NT2/D1 (cell line): Measurements from ENCODE around the gene YIPF6.

Experiments used
- YY1 ChIP-seq: IDR thresholded peaks from 2 replicates; pipeline ENCODE4 v1.6.1; 2011; ENCODE audit not compliant: insufficient read length, insufficient read depth
- ZNF274 ChIP-seq: IDR thresholded peaks from 2 replicates; pipeline ENCODE4 v1.6.1; 2011; ENCODE audit warnings: mild to moderate bottlenecking, low read depth, low read length

DNA sequence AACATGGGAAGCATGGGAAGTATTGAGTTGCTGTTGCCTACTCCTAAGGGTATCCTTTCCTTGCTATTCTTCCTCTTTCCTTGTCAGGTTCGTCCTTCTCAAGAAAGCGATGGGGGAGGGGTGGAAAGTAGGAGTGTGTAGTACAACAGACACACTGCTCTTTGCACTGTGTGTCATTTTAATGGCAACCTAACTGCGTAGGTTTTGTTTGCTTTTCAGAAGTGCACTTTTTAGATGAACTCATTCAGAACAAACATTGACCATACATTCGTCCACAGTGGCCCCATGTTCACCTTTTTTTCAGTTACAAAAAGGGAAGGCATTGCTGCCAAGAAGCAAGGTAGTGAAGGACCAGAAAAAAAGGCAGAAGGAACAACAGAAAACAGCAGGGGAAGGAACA, 10.2 kb upstream of the YIPF6 start:
- TF ChIP-seq ZNF274 (no peak), YY1 (no peak)
